ENCODE results near the gene CFAP73. TPM values are rescaled to one million over a fixed set of nuclear protein-coding genes. Genes with fewer than 3 reads are reported as not detected.

Gene CFAP73
- polyA plus RNA-seq, 2 donors: 0.35 to 0.73 TPM

GRCh38 chr12:113195598-113195997, 46.1 kb downstream of the CFAP73 start:
- Histone ChIP-seq H3K27me3 (ENCODE audit: control insufficient read depth in 1 of 2, insufficient read depth in 2 of 2, low read length in 2 of 2) (no peaks in the 10 kb centered on the region), H3K4me1 (ENCODE audit: control insufficient read depth in 2 of 2, insufficient read depth in 2 of 2, low read length in 1 of 2) (no peaks in the 10 kb centered on the region), H3K36me3 (ENCODE audit: control insufficient read depth in 2 of 2, insufficient read depth in 2 of 2, low read length in 1 of 2) (peaks cover 6 to 9% of the 10 kb centered on the region in 2 donors), H3K27ac (ENCODE audit: low read depth in 2 of 2, low read length in 1 of 2) (no peak overlapping the region), H3K4me3 (ENCODE audit: low read depth in 1 of 2, low read length in 2 of 2) (no peak overlapping the region), H3K9me3 (ENCODE audit: control insufficient read depth in 2 of 2, insufficient read depth in 1 of 2, low read depth in 1 of 2, low read length in 1 of 2) (no peaks in the 10 kb centered on the region)
- WGBS, 2 donors: 95 to 96% methylated on average over 13 of the region's 13 CpGs

- no peak overlapping the region for H3K4me3 ChIP-seq (ENCODE audit: low read depth in 1 of 2, low read length in 2 of 2)
- no peaks in the 10 kb centered on the region for H3K4me1 ChIP-seq (ENCODE audit: control insufficient read depth in 2 of 2, insufficient read depth in 2 of 2, low read length in 1 of 2)
- 66 to 73% methylated on average over 7 of the region's 7 CpGs for WGBS, 2 donors
- H3K36me3 ChIP-seq (ENCODE audit: control insufficient read depth in 2 of 2, insufficient read depth in 2 of 2, low read length in 1 of 2): peaks cover 2 to 4% of the 10 kb centered on the region in 2 donors
- no peaks in the 10 kb centered on the region for H3K27me3 ChIP-seq (ENCODE audit: control insufficient read depth in 1 of 2, insufficient read depth in 2 of 2, low read length in 2 of 2)
- no peak overlapping the region for H3K27ac ChIP-seq (ENCODE audit: low read depth in 2 of 2, low read length in 1 of 2)
- H3K9me3 ChIP-seq (ENCODE audit: control insufficient read depth in 2 of 2, insufficient read depth in 1 of 2, low read depth in 1 of 2, low read length in 1 of 2): no peaks in the 10 kb centered on the region
Observed at GRCh38 chr12:113196582-113196981, 47.1 kb downstream of the CFAP73 start.

- Histone ChIP-seq H3K36me3 (ENCODE audit: control insufficient read depth in 2 of 2, insufficient read depth in 2 of 2, low read length in 1 of 2) (peaks cover 0 to under 1% of the 10 kb centered on the region in 2 donors), H3K27me3 (ENCODE audit: control insufficient read depth in 1 of 2, insufficient read depth in 2 of 2, low read length in 2 of 2) (no peaks in the 10 kb centered on the region), H3K9me3 (ENCODE audit: control insufficient read depth in 2 of 2, insufficient read depth in 1 of 2, low read depth in 1 of 2, low read length in 1 of 2) (no peaks in the 10 kb centered on the region), H3K27ac (ENCODE audit: low read depth in 2 of 2, low read length in 1 of 2) (no peak overlapping the region), H3K4me3 (ENCODE audit: low read depth in 1 of 2, low read length in 2 of 2) (no peak overlapping the region), H3K4me1 (ENCODE audit: control insufficient read depth in 2 of 2, insufficient read depth in 2 of 2, low read length in 1 of 2) (no peaks in the 10 kb centered on the region)
- 17 to 25% methylated on average over 4 of the region's 4 CpGs for WGBS, 2 donors
Observed at GRCh38 chr12:113196990-113197389, 47.5 kb downstream of the CFAP73 start.

- H3K4me1 ChIP-seq (ENCODE audit: control insufficient read depth in 2 of 2, insufficient read depth in 2 of 2, low read length in 1 of 2): no peaks in the 10 kb centered on the region
- H3K27ac ChIP-seq (ENCODE audit: low read depth in 2 of 2, low read length in 1 of 2): no peak overlapping the region
- H3K36me3 ChIP-seq (ENCODE audit: control insufficient read depth in 2 of 2, insufficient read depth in 2 of 2, low read length in 1 of 2): no peaks in the 10 kb centered on the region
- no peak overlapping the region for H3K4me3 ChIP-seq (ENCODE audit: low read depth in 1 of 2, low read length in 2 of 2)
- H3K9me3 ChIP-seq (ENCODE audit: control insufficient read depth in 2 of 2, insufficient read depth in 1 of 2, low read depth in 1 of 2, low read length in 1 of 2): no peaks in the 10 kb centered on the region
- WGBS, 2 donors: 95 to 96% methylated on average over 8 of the region's 8 CpGs
- H3K27me3 ChIP-seq (ENCODE audit: control insufficient read depth in 1 of 2, insufficient read depth in 2 of 2, low read length in 2 of 2): no peaks in the 10 kb centered on the region
Observed at GRCh38 chr12:113197518-113198077, 48.1 kb downstream of the CFAP73 start.

- H3K36me3 ChIP-seq (ENCODE audit: control insufficient read depth in 2 of 2, insufficient read depth in 2 of 2, low read length in 1 of 2): no peaks in the 10 kb centered on the region
- H3K4me3 ChIP-seq (ENCODE audit: low read depth in 1 of 2, low read length in 2 of 2): no peak overlapping the region
- H3K27me3 ChIP-seq (ENCODE audit: control insufficient read depth in 1 of 2, insufficient read depth in 2 of 2, low read length in 2 of 2): no peaks in the 10 kb centered on the region
- H3K27ac ChIP-seq (ENCODE audit: low read depth in 2 of 2, low read length in 1 of 2): no peak overlapping the region
- WGBS, 2 donors: 63 to 68% methylated on average over 1 of the region's 1 CpG
- H3K4me1 ChIP-seq (ENCODE audit: control insufficient read depth in 2 of 2, insufficient read depth in 2 of 2, low read length in 1 of 2): no peaks in the 10 kb centered on the region
- no peaks in the 10 kb centered on the region for H3K9me3 ChIP-seq (ENCODE audit: control insufficient read depth in 2 of 2, insufficient read depth in 1 of 2, low read depth in 1 of 2, low read length in 1 of 2)
Observed at GRCh38 chr12:113198296-113198695, 48.8 kb downstream of the CFAP73 start.

GRCh38 chr12:113200021-113200797, 50.7 kb downstream of the CFAP73 start:
- no peaks in the 10 kb centered on the region for H3K36me3 ChIP-seq (ENCODE audit: control insufficient read depth in 2 of 2, insufficient read depth in 2 of 2, low read length in 1 of 2)
- no peaks in the 10 kb centered on the region for H3K9me3 ChIP-seq (ENCODE audit: control insufficient read depth in 2 of 2, insufficient read depth in 1 of 2, low read depth in 1 of 2, low read length in 1 of 2)
- H3K4me3 ChIP-seq (ENCODE audit: low read depth in 1 of 2, low read length in 2 of 2): no peak overlapping the region
- 84 to 88% methylated on average over 12 of the region's 12 CpGs for WGBS, 2 donors
- H3K27ac ChIP-seq (ENCODE audit: low read depth in 2 of 2, low read length in 1 of 2): no peak overlapping the region
- no peaks in the 10 kb centered on the region for H3K27me3 ChIP-seq (ENCODE audit: control insufficient read depth in 1 of 2, insufficient read depth in 2 of 2, low read length in 2 of 2)
- H3K4me1 ChIP-seq (ENCODE audit: control insufficient read depth in 2 of 2, insufficient read depth in 2 of 2, low read length in 1 of 2): no peaks in the 10 kb centered on the region

- no peak overlapping the region for H3K27ac ChIP-seq (ENCODE audit: low read depth in 2 of 2, low read length in 1 of 2)
- no peaks in the 10 kb centered on the region for H3K4me1 ChIP-seq (ENCODE audit: control insufficient read depth in 2 of 2, insufficient read depth in 2 of 2, low read length in 1 of 2)
- H3K4me3 ChIP-seq (ENCODE audit: low read depth in 1 of 2, low read length in 2 of 2): no peak overlapping the region
- H3K9me3 ChIP-seq (ENCODE audit: control insufficient read depth in 2 of 2, insufficient read depth in 1 of 2, low read depth in 1 of 2, low read length in 1 of 2): no peaks in the 10 kb centered on the region
- H3K27me3 ChIP-seq (ENCODE audit: control insufficient read depth in 1 of 2, insufficient read depth in 2 of 2, low read length in 2 of 2): no peaks in the 10 kb centered on the region
- no peaks in the 10 kb centered on the region for H3K36me3 ChIP-seq (ENCODE audit: control insufficient read depth in 2 of 2, insufficient read depth in 2 of 2, low read length in 1 of 2)
- 83 to 87% methylated on average over 14 of the region's 14 CpGs for WGBS, 2 donors
Observed at GRCh38 chr12:113201187-113202177, 52.0 kb downstream of the CFAP73 start.

GRCh38 chr12:113202300-113203075, 53.0 kb downstream of the CFAP73 start:
- 88 to 91% methylated on average over 4 of the region's 4 CpGs for WGBS, 2 donors
- no peaks in the 10 kb centered on the region for H3K36me3 ChIP-seq (ENCODE audit: control insufficient read depth in 2 of 2, insufficient read depth in 2 of 2, low read length in 1 of 2)

More at GRCh38 chr12:113202300-113203075, 53.0 kb downstream of the CFAP73 start:
- Histone ChIP-seq H3K4me3 (ENCODE audit: low read depth in 1 of 2, low read length in 2 of 2) (no peak overlapping the region), H3K9me3 (ENCODE audit: control insufficient read depth in 2 of 2, insufficient read depth in 1 of 2, low read depth in 1 of 2, low read length in 1 of 2) (no peaks in the 10 kb centered on the region), H3K4me1 (ENCODE audit: control insufficient read depth in 2 of 2, insufficient read depth in 2 of 2, low read length in 1 of 2) (no peaks in the 10 kb centered on the region), H3K27ac (ENCODE audit: low read depth in 2 of 2, low read length in 1 of 2) (no peak overlapping the region), H3K27me3 (ENCODE audit: control insufficient read depth in 1 of 2, insufficient read depth in 2 of 2, low read length in 2 of 2) (no peaks in the 10 kb centered on the region)

Measured in esophagus (tissue), 2 donors.